Retinal pigment epithelial cell (primary cell): ENCODE measurements around the gene GALNT8.

Experiments
- DNase-seq: peaks from one replicate; pipeline ENCODE4 v3.0.0-alpha.2; 2010; ENCODE audit warnings: low read depth
- H3K4me3 ChIP-seq: 2 replicates; pipeline ENCODE4 v1.5.1; 2011; ENCODE audit warnings: mild to moderate bottlenecking, low read length, control low read depth, moderate library complexity
- TF ChIP-seq, protein P1 (sequence below): conservative IDR thresholded peaks from 2 replicates; pipeline ENCODE4 v1.5.1; 2011; ENCODE audit warnings: low read depth, low read length, control low read depth, inconsistent platforms

Gene GALNT8

DNA sequence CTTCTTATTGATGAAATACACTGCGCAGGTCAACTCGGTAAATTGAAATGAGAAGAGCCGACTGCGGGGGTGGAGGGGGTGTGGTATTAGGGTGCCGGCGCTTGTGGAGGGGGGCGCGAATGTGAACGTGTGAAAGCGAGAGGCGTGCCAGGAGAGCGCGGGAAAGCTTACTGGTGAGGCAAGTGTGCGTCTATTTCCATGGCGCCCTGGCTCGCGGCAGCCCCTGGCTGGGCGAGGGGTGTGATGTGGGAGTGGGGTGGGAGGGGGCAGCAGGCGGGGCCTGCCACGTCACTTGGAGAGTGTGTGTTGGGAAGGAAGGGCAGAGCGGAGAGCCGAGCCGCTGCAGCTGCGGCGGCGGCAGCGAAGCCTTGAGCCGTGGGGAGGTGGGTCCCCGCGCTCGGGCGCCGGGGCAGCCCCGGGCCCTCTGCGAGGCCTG, 88.8 kb downstream of the GALNT8 start:
- TF ChIP-seq, protein P1, sequence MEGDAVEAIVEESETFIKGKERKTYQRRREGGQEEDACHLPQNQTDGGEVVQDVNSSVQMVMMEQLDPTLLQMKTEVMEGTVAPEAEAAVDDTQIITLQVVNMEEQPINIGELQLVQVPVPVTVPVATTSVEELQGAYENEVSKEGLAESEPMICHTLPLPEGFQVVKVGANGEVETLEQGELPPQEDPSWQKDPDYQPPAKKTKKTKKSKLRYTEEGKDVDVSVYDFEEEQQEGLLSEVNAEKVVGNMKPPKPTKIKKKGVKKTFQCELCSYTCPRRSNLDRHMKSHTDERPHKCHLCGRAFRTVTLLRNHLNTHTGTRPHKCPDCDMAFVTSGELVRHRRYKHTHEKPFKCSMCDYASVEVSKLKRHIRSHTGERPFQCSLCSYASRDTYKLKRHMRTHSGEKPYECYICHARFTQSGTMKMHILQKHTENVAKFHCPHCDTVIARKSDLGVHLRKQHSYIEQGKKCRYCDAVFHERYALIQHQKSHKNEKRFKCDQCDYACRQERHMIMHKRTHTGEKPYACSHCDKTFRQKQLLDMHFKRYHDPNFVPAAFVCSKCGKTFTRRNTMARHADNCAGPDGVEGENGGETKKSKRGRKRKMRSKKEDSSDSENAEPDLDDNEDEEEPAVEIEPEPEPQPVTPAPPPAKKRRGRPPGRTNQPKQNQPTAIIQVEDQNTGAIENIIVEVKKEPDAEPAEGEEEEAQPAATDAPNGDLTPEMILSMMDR: no peak
- DNase-seq: no peak
- H3K4me3 ChIP-seq: no peak overlapping the region

DNA sequence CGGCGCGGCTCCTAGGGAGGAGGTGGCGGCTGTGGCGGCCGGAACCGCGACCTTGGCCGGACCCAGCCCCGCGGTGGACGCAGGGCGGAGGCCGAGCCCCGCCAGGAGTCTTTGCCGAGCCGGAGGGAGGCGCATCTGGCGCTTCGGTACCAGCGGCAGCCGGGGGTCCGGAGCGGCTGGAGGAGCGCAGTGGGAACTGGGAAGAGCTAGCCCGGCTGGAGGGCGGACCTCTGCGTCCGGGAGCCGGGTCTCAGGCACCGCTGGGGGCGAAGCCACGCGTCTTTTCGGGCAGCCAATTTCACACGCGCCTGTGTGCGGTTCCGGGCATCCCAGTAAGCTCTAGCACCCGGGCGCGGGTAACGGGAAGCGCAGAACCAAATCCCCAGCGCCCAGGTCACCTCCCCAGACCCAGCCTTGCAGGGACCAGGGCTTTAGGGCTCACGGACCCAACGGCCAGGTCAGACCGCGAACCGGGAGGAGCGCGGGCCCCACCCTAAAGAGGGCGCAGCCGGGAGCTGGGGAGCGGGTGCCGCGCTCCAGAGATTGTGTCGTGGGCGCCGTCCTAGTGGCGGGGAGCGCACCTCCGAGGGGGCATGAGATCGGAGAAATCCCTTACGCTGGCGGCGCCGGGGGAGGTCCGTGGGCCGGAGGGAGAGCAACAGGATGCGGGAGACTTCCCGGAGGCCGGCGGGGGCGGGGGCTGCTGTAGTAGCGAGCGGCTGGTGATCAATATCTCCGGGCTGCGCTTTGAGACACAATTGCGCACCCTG, 89.4 kb downstream of the GALNT8 start:
- peak overlapping the region; percentile 27 for H3K4me3 ChIP-seq
- TF ChIP-seq, protein P1: no peak
- DNase-seq: no peak

DNA sequence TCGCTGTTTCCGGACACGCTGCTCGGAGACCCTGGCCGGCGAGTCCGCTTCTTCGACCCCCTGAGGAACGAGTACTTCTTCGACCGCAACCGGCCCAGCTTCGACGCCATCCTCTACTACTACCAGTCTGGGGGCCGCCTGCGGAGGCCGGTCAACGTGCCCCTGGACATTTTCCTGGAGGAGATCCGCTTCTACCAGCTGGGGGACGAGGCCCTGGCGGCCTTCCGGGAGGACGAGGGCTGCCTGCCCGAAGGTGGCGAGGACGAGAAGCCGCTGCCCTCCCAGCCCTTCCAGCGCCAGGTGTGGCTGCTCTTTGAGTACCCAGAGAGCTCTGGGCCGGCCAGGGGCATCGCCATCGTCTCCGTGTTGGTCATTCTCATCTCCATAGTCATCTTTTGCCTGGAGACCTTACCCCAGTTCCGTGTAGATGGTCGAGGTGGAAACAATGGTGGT, 90.0 kb downstream of the GALNT8 start:
- no peak for DNase-seq
- TF ChIP-seq, protein P1: no peak
- H3K4me3 ChIP-seq: no peak overlapping the region

DNA sequence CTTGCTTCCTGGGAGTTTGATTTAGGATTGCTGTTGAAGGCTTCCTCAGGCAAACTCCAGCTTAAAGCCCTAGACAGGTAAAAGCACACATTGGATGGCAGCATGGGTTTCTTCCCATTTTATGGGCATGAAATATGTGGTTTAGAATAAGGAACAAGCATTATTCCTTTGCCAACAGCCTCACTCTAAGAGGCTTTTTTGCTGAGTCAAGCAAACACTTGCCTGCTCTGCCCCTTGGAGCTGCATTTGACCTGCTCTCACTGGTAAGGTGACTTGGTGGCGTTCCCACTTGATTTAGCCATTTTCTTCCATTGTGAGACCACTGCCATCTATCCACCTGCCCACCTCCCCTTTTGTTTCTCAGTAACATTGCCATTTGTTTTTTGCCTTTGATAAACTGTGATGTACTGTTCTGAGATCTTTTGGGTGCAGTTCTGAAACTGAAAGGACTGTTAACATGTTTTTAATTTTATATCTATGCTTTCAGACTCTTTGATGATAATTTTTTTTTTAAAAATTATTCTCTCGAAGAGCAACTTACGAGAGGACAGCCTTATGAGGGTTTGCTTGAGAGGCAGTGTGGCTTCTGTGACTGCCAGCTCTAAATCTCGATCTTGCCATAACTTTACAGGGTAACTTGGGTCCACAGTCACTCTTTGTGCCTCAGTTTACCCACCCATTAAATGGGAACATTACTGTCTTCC, 92.6 kb downstream of the GALNT8 start:
- DNase-seq: no peak
- no peak overlapping the region for H3K4me3 ChIP-seq
- TF ChIP-seq, protein P1: no peak

DNA sequence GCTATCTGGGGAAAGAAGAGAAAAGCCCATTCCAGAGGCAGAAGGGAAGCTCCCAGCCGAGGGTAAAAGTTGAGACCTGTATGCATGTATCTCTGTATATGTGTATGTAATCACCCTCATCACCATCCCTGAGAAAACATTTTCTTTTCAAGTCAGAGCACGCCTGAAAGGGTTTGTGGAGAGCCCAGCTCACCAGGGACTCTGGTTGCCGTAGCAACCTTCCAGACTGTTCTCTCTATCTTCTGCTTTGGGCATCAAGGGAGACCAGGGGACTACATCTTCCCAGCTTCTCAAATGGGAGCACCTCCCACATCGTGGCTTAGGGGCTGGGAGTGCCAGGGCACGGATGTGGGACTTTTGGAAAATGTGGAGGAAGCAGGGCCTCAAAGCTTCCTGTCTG, 93.5 kb downstream of the GALNT8 start:
- DNase-seq: no peak
- no peak overlapping the region for H3K4me3 ChIP-seq
- TF ChIP-seq, protein P1: no peak

DNA sequence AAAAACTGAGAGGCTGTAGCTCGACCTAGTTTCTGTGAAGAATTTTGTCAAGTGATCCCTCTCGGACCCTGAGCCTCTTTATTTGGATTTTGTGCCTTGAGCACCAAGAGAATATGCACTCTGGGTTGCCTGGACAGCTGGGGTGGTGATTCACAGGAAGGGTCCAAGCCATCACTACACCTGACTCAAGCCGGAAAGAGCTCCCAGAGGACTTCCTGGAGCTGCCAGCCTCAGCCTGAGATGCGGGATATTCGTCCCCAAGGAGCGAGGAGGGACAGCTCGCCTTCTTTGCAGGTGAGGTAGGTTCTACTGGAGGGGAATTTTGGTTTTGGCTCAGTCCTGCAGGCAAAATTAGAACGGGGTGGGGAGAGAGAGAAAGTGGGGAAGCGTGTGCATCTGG, 94.3 kb downstream of the GALNT8 start:
- H3K4me3 ChIP-seq: no peak overlapping the region
- TF ChIP-seq, protein P1: no peak
- no peak for DNase-seq
